ENCODE data around the gene S100A8.

The S100A8 gene

DNA sequence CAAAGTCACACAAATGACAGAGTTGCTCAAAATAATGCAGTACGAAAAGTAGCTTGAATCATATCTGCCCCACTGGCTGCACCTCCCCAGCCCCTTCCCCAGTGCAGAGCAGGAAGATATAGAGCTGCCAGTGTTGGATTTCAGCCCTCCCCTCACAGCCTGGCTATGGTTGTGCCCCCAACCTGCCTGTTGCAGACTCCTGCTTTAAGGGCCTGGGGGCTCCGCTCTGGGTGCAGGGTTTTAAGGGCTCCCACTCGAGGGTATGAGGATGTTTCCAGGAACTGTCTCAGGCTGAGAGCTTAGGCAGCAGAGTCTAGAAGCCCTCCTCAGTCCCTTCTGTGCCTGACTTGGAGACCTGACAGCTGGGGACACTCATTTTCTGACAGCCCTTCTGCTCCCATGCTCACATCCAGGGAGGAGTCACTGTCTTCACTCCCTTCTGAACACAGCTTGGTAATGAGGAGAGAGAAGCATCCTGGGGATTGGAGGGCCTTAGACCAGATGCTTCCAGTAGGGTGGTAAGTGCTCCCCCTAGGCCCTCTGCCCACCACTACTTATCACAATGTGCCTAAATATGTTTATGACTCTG, 28.6 kb downstream of the S100A8 start:
- DNase-seq (ENCODE audit: low read depth in 3 of 3), result no peak

DNA sequence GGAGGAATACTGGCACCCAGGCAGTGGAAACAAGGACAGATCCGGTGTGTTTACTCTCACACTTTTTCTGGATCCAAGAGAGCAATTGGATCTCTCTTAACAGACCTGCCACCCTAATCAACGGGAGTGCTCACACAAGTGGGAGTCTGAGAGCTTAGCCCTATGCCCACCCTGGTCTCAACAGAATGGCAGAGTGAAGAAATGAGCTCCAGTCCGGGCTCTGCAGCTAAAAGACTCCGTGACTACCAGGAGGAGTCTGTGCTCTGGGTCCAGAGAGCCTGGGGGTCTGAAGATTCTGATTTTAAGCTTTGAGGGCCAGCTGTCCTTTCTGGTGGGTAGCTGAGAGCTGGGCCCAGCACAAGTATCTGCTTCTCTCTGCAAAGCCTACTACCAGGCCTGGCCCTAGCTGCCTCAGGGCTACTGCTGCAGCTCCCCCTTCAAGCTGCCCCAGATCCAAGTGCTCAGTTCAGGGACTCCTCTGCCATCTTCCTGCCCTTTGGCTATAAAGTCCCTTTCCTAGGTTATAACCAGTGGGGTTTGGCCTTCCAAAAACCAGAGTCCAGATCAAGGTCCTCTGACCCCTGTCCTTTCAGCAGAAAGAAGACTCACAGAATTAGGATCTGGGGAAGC, 29.3 kb downstream of the S100A8 start:
- no peak for DNase-seq (ENCODE audit: low read depth in 3 of 3)

DNA sequence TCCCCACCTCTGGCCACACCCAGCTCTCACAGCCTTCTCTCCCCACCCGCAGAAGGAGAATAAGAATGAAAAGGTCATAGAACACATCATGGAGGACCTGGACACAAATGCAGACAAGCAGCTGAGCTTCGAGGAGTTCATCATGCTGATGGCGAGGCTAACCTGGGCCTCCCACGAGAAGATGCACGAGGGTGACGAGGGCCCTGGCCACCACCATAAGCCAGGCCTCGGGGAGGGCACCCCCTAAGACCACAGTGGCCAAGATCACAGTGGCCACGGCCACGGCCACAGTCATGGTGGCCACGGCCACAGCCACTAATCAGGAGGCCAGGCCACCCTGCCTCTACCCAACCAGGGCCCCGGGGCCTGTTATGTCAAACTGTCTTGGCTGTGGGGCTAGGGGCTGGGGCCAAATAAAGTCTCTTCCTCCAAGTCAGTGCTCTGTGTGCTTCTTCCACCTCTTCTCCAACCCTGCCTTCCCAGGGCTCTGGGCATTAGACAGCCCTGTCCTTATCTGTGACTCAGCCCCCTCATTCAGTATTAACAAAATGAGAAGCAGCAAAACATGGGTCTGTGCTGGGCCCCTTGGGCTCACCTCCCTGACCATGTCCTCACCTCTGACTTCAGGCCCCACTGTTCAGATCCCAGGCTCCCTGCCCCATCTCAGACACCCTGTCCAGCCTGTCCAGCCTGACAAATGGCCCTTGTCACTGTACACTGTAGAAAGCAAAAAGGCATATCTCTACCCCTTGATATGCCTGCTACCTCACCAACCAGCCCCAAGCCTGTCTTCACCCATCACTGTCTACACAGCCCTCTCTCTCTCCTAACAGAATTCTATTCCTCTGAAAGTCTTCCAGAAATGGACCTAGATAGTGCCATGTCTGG, 30.0 kb downstream of the S100A8 start:
- DNase-seq (ENCODE audit: low read depth in 3 of 3), result no peak

DNA sequence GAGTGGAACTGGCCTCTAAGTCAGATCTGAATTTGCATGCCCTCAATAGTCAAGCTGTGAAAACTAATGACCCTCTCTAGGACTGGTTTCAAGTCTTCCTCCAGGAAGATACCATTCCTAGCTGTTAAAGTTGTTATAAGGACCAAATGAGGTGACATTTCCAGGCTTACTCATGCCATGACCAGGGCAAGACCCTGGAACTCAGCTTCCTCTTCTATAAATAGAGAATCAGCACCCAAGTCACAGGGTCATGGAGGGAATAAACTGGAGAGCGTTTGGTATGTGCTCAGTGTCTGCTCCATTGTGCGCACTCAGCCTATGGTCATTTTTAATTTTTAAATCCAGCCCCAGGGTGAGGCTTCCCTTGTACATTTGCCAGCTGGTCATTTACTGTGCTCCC, 30.7 kb downstream of the S100A8 start:
- DNase-seq (ENCODE audit: low read depth in 3 of 3), result no peak

DNA sequence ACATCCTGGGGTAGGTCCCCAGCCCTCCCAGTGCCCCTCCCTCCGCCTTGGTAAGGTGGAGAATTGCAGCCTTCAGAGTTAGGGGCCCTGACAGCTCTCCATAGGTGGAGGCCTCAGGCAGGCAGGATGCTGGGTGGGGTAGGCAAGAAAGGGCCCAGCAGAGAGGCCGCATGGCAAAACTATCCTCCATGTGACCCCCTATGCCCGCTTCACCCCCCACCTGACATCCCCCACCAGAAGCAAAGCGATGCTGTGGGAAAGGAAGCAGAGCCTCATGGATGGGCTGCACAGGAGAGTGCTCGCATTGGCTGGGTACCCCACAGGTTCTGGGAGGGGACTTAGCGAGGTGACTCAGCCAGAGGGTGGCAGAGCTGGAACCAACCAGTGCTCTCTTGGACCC, 31.6 kb downstream of the S100A8 start:
- no peak for DNase-seq (ENCODE audit: low read depth in 3 of 3)

DNA sequence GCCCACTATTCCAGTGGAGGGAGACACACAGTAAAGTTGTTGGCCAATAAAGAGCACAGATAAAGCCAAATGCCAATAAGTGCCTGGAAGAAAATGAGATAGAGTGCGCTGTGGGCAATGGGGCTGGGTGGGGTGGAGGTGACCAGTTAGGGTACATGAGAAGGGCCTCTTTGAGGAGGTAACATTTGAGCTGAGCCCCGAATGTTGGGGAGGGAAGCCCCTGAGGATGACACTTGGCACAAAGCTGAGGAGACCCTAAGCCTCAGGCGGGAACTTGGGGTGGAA, 32.2 kb downstream of the S100A8 start:
- no peak for DNase-seq (ENCODE audit: low read depth in 3 of 3)

DNA sequence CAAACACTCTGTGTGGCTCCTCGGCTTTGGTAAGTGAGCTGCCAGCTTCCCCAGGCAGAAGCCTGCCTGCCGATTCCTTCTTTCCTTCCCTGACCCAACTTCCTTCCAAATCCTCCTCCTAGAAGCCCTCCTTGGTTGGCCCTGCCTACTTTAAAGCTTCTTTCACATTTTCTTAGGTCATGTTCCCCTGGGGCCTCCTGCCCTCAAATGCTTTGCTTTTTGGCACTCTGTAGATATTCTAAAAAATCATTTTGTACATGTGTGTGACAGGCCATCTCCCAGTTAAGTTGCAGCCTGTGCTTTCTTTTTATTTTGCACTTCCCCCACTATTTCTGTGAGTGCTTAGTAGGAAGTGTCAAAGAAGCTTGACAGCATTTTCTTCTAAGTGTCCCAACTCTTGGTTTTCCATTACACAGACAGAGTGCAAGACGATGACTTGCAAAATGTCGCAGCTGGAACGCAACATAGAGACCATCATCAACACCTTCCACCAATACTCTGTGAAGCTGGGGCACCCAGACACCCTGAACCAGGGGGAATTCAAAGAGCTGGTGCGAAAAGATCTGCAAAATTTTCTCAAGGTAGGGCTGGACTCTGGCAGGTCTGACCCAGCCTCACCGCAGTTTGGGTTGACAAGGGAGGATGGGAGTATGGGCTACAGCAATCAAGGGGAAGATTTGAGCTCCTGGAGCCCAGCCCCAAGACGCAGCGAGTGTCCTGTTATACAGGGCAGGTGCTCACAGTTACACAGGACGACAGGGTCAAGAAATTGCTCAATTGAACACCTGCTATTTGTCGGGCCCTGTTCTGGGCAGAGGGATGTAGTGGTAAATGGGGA, 32.8 kb downstream of the S100A8 start, which contains the start of gene S100A9:
Gene S100A9, plus strand, starts transcription at position 2 of the 838 bp plus-strand sequence. Its CDS starts 430 bp downstream, at position 432.
- no peak for DNase-seq (ENCODE audit: low read depth in 3 of 3)

DNA sequence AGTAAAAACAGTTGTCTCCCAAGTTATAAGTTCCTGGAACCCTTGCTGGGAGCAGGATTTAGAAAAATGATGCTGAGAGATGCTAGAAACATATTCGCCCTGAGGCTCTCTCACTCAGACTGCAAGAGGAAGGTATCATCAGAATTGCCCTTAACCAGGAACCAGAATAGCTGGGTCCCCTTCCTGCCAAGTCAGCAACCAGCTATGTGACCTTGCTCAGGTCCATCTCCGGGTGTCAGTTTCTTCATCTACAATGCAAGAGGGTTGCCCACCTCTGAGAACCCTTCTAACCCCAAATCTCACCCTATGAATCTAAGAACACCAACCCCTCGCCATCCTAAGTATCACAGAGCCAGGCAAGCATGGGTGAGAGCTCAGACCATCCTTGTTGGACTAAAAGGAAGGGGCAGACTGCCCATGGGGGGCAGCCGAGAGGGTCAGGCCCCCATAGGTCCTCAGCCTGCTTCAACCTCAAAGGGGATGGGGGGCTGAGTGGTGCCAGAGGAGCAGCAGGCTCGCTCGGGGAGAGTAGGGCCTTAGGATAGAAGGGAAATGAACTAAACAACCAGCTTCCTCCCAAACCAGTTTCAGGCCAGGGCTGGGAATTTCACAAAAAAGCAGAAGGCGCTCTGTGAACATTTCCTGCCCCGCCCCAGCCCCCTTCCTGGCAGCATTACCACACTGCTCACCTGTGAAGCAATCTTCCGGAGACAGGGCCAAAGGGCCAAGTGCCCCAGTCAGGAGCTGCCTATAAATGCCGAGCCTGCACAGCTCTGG, 33.6 kb downstream of the S100A8 start:
- DNase-seq (ENCODE audit: low read depth in 3 of 3), result no peak

DNA sequence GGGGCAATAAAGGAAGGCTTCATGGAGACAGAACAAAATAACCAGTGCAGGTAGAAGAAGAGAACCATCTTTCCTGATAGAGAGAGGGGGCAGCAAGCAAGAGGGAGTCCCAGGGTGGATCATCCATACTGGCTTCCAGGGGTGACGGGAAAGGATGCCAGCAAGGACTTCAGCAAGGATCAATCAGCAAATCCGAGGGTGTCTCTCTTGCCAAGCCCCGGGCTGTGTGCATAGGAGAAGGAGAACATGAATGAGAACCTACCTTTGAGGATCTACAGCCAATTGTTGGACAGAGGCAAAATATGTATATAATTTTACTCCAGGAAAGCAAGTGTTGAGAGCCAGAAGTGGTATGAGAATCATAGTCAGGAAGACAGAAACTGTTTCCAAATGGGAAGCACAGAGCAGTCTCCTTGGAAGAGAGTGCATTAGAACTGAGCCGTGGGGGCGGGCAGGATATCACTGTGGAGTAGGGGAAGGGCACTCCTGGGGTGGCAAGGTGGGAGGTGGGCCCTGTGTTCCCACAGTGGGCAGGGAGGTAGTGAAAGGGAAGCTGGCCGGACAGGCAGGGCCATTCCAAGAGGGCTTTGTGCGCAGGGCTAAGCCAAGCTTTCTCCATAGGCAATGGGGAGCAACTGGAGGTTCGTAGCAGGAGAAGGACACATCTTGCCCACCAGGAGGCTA, 34.3 kb downstream of the S100A8 start:
- DNase-seq (ENCODE audit: low read depth in 3 of 3), result no peak

DNA sequence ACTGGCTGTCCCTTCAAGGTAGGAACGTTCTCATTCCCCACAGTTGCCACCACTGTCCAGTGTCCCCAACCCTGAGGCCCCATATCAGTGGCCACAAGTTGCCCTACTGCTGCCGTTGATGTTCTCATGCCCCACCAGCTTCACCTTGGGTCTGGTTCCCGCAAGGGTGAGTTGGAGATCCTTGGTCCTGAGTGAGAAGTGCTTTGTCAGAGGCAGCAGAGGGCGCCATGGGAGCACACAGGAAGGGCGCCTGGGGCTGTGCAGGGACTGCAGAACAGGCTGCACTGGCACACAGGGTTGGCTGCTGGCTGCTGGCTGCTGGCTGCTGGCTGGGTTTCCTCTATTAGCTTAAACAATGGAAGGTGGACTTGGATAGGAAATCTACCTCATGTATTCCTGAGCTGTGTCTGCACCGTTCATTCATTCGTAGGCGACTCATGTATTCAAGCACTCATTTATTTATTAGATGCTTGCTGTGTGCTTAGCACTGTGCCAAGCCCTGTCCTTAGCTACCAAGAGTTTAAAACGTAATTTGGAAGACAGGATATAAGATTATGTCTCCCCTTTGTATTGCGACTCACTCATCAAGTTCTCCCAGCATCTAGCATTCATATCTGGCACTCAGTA, 35.3 kb downstream of the S100A8 start:
- DNase-seq (ENCODE audit: low read depth in 3 of 3), result peak in 1 of 3 experiments; percentile 9

DNA sequence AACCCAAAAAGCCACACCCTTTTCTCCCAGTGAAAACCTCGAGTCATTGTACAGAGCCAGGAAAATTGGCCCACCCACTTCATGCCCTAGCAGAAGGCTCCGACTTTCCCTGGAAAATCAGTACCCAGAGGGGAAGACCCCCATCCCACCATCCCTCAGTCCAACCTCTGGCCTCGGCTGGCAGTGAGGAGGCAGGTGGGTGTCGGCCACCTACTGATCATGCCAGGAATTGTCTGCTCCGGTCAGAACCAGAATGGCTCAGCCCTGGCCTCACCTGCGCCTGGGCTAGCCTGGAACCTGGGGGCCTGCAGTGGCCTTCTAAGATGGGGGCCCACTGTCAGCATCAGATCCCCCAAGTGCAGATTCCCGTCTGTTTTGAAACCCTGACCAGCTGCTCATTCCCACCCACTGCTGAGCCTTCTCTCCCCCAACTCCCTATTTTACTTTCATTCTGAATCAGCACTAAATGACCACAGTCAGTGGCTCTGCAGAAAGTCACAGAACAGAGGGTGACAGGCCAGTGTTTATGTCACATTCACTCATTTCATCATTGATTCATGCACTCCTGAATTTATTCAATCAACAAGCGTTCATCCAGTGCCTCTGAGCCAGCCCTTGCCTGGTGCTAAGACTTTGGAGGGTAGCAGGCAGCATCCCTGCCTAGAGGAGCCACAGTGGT, 36.2 kb downstream of the S100A8 start:
- DNase-seq (ENCODE audit: low read depth in 3 of 3), result no peak

DNA sequence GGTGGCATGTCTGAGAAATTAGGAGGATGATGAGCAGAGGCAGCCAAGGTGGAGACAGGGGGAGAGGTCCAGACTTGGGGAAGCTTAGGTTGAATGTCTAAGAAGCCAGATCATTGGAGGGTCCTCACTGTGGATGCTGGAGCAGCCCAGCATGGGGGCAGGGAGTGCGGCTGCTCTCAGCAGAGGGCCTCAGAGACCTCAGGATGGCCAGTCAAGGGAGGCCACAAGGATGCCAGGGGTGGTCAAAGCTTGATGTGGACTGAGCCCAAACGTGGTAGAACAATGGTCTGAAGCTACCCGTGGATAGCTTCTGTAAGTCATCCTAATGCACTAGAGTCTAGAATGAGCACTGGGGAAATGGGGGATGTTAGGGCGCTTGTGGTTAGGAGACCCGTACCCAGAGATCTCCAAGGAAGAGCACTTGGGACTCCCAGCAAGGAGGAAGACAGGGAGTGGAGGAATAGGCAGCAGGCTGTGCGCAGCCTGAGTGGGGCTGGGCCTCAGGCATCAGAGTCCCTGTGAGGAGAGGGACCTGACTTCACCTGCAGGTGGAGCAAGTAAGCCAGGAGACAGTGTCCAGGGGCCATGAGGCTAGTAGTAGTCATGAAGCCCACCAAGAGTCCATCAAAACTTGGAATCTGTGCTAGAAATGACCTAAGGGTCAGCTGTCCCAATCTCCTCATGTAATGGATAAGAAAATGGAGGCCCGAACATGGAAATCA, 37.5 kb downstream of the S100A8 start:
- no peak for DNase-seq (ENCODE audit: low read depth in 3 of 3)

DNA sequence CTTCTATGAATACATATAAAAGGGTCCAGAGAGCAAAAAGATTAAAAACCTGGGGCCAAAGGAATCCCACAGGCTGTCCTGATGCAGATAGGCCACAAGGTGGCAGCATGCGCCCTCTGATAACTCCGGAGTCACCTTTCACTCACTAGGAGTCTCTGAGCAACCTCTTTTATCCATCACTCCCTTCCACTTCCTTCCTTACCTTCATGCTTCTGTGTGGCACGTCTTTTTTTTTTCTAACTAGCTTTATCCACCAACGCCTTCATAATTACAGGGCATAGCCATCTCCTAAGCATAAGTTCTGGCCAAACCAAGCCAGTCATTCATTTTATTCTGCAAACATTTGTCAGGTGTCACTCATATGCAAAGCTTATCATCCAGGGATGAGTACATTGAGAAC, 38.4 kb downstream of the S100A8 start:
- peak; percentile 19 to 44 (median 30) for DNase-seq (ENCODE audit: low read depth in 3 of 3)

DNA sequence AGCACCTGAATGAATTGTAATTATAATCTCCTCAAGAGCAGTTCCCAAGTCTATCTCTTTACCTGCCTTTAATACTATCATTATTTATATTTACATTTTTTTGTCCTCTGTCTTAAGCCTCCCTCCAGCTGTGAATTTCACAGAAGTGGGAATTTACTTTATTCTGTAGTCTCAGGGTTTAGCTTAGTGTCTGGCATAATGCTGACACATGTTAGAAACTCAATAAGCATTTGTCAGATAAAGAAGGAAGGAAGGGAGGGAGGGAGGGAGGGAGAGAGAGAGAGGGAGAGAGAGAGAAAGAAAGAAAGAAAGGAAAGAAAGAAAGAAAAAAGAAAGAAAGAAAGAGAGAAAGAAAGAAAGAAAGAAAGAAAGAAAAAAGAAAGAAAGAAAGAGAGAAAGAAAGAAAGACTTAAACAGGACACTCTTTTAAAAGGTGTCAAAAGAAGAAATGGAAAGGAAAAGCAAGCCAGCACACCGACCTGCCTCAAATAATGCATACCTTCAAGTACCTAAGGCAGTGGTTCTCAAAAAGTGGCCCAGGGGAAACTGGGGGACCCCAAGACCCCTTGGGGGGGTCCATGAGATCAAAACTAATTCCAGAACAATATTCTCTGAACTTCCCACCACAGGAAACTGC, 40.4 kb downstream of the S100A8 start:
- DNase-seq (ENCODE audit: low read depth in 3 of 3), result no peak

DNA sequence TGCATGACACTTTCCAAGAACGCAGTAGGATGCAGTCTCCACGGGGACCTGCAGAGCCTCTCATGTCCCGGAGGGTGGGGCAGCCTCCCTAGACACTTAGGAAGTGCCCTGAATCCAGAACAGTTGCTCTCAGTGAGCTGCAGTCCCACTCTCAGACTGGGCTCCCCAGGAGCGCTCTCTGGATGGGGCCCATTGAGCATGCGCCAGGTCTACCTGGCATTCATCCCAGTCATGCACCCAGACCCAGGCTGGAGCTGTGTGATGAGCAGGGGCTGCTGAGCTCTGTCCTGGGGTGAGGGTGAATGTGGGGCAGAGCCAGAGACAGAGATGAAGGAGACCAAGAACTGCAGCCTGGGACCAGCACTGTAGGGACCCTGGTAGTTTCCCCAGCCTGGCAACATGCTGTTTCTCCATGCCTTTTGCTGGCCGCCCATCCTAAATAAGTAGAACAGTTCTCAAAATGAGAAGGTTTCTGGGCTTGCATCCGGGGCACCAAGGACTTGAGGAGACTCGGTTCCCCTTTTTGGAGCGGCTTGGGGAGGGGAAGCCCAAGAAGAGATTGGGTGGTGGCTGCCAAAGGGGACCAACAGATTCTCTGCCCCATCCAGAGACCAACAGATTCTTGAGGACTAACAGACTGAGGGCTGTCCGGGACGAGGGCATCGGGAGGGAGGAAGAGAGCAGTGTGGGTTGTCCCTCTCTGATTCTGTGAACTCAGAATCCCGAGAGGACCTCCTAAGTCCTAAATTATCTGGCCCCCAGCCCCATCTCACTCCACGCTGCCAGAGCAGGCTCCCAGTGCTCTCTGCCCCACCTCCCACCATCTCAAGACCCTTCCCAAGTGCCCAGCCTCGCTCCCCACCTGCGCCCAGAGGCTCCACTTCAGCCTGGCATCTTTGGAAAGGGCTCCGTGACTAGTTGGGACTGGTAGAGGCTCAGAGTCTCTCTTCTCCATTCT, 41.2 kb downstream of the S100A8 start:
- no peak for DNase-seq (ENCODE audit: low read depth in 3 of 3)

DNA sequence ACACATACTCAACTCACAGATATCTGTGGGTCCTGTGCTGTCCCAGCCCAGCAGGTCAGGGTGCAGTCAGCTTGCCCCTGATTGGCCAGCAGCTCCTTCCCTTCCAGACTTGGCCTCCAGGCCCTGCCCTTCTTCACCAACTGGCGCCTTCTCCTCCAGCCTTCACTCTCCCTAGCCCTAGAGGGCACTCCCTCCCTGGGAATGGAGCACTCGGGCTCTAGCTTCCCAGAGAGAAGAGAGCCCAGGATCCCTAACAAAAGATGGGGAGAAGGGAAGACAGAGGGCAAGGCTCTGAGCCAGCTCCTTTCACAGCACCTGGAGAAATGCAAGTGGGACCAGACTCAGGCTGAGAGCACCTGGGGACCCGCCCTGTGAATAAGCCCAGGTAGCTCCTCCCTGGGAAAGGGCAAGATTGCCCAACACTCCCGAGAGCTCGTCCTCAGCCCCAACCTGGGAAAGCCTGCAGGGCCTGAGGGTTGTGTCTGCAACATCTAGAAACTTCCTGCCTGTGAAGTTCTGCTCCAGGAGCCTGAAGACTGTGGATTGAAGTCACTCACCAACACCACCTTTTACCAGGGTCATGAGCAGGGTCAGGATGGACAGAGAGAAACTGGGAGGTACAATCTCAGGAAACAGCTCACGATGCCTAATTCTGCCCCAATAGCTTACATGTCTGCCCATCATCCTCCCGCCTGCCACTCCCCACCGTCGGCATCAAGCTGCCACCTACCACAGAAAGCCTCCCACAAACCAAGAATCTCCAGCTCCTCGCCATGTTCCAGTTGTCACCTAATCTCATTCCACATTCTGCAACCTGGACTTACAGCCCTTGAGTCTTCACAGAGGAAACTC, 42.1 kb downstream of the S100A8 start, which contains the start of gene PGLYRP4:
Gene PGLYRP4, minus strand, starts transcription at position 331 of the 852 bp plus-strand sequence. CDS start 909 bp downstream, outside the sequence.
- no peak for DNase-seq (ENCODE audit: low read depth in 3 of 3)
